Bronchial epithelial cell (primary cell): ENCODE results near the gene ZNF689. TPM values are rescaled to one million over a fixed set of nuclear protein-coding genes. Genes with fewer than 3 reads are reported as not detected.
A peak's percentile ranks its signal among the peaks of the same experiment; 100 is the strongest.

Experiments
- DNase-seq: peaks from one replicate; pipeline ENCODE4 v3.0.0-alpha.2; 2010; ENCODE audit warnings: low read depth
- FAIRE-seq: peaks from 2 replicates; lab custom pipeline; 2011; peaks lifted over from hg19 to GRCh38; lab: Jason Lieb, UNC
- H3K27me3 ChIP-seq: 2 replicates; pipeline ENCODE4 v1.5.1; 2011; ENCODE audit warnings: low read length; ENCODE audit not compliant: control insufficient read depth, insufficient read depth
- H3K36me3 ChIP-seq: 2 replicates; pipeline ENCODE4 v1.5.1; 2011; ENCODE audit warnings: low read length; ENCODE audit not compliant: control insufficient read depth, insufficient read depth
- H3K4me3 ChIP-seq: 2 replicates; pipeline ENCODE4 v1.5.1; 2011; ENCODE audit warnings: mild to moderate bottlenecking, low read depth, low read length, control low read depth
- CTCF ChIP-seq: IDR thresholded peaks from 2 replicates; pipeline ENCODE4 v1.5.1; 2011; ENCODE audit warnings: mild to moderate bottlenecking, moderate library complexity, low read length, control low read depth, inconsistent platforms; ENCODE audit not compliant: insufficient read depth, severe bottlenecking
- total RNA-seq: library from RNA; depleted of rRNA; stranded (reverse); fragments of >200 nt; gene quantifications from 2 replicates; pipeline ENCODE4 v1.2.1, GENCODE V29; 2014

ZNF689 gene
- total RNA-seq, 1 donor from 2014 or later = 2.6 TPM

GRCh38 chr16:30655815-30656347 lies 45.7 kb upstream of the ZNF689 start:
- H3K4me3 ChIP-seq = no peak overlapping the region
- no peak for FAIRE-seq
- peaks cover 19% of the 10 kb centered on the region for H3K36me3 ChIP-seq
- DNase-seq = no peak
- H3K27me3 ChIP-seq = no peaks in the 10 kb centered on the region
- TF ChIP-seq CTCF = no peak

- H3K4me3 ChIP-seq = no peak overlapping the region
- DNase-seq (no peak), FAIRE-seq (no peak)
- H3K36me3 ChIP-seq = peaks cover 18% of the 10 kb centered on the region
- no peaks in the 10 kb centered on the region for H3K27me3 ChIP-seq
- TF ChIP-seq CTCF = no peak
Measured at GRCh38 chr16:30654856-30655255, 44.7 kb upstream of the ZNF689 start.

- DNase-seq (no peak), FAIRE-seq (no peak)
- no peak for TF ChIP-seq CTCF
- Histone ChIP-seq H3K4me3 (no peak overlapping the region), H3K36me3 (peaks cover 18% of the 10 kb centered on the region), H3K27me3 (no peaks in the 10 kb centered on the region)
Measured at GRCh38 chr16:30652718-30653117, 42.5 kb upstream of the ZNF689 start.

GRCh38 chr16:30652005-30652296 lies 41.8 kb upstream of the ZNF689 start:
- H3K36me3 ChIP-seq = peaks cover 18% of the 10 kb centered on the region
- TF ChIP-seq CTCF = no peak
- DNase-seq (no peak), FAIRE-seq (no peak)
- peak overlapping the region; percentile 93 for H3K4me3 ChIP-seq
- no peaks in the 10 kb centered on the region for H3K27me3 ChIP-seq

GRCh38 chr16:30651124-30652004 lies 41.2 kb upstream of the ZNF689 start:
- peak; percentile 74 for TF ChIP-seq CTCF
- peak; percentile 29 for DNase-seq
- no peak for FAIRE-seq
- Histone ChIP-seq H3K4me3 (peak overlapping the region; percentile 93), H3K36me3 (peaks cover 18% of the 10 kb centered on the region), H3K27me3 (no peaks in the 10 kb centered on the region)
